Measurements from ENCODE around the gene EIF1B.

GRCh38 chr3:40337136-40338108 is 27.9 kb downstream of the EIF1B start:
- TF ChIP-seq CTCF (IDR thresholded peaks at IDR 0.05; ENCODE audit: borderline replicate concordance, extremely low read depth, low read length, poor library complexity, severe bottlenecking) = no peak
- TF ChIP-seq EZH2 (IDR thresholded peaks at IDR 0.05; ENCODE audit: borderline replicate concordance, low read depth, low read length, severe bottlenecking) = no peak
